ENCODE data around the gene NTN3. TPM values are rescaled to one million over a fixed set of nuclear protein-coding genes. Genes with fewer than 3 reads are reported as not detected.

Gene NTN3
- total RNA-seq, 1 donor from 2014 or later, result 4.8 TPM

GRCh38 chr16:2495041-2495440 lies 23.9 kb downstream of the NTN3 start:
- no peaks in the 10 kb centered on the region for H3K36me3 Mint-ChIP-seq (ENCODE audit: low read depth)
- no peaks in the 10 kb centered on the region for H3K4me1 Mint-ChIP-seq
- no peak for TF ChIP-seq CTCF (conservative IDR thresholded peaks at IDR 0.05)
- H3K9me3 Mint-ChIP-seq, result no peaks in the 10 kb centered on the region
- no peak overlapping the region for H3K4me3 Mint-ChIP-seq
- no peak for DNase-seq (ENCODE audit: low read depth, low spot score)
- H3K27me3 Mint-ChIP-seq (ENCODE audit: low read depth), result no peaks in the 10 kb centered on the region
- H3K27ac Mint-ChIP-seq (ENCODE audit: unreplicated experiment), result no peak overlapping the region

GRCh38 chr16:2496223-2497115 lies 25.4 kb downstream of the NTN3 start:
- Mint-ChIP-seq H3K9me3 (no peaks in the 10 kb centered on the region), H3K27ac (ENCODE audit: unreplicated experiment) (no peak overlapping the region), H3K4me3 (no peak overlapping the region), H3K27me3 (ENCODE audit: low read depth) (no peaks in the 10 kb centered on the region), H3K4me1 (peaks cover under 1% of the 10 kb centered on the region), H3K36me3 (ENCODE audit: low read depth) (no peaks in the 10 kb centered on the region)
- DNase-seq (ENCODE audit: low read depth, low spot score), result no peak
- TF ChIP-seq CTCF (conservative IDR thresholded peaks at IDR 0.05), result no peak

- Mint-ChIP-seq H3K27me3 (ENCODE audit: low read depth) (no peaks in the 10 kb centered on the region), H3K27ac (ENCODE audit: unreplicated experiment) (no peak overlapping the region), H3K4me1 (peaks cover 7% of the 10 kb centered on the region), H3K36me3 (ENCODE audit: low read depth) (no peaks in the 10 kb centered on the region), H3K4me3 (no peak overlapping the region), H3K9me3 (no peaks in the 10 kb centered on the region)
- DNase-seq (ENCODE audit: low read depth, low spot score), result no peak
- TF ChIP-seq CTCF (conservative IDR thresholded peaks at IDR 0.05), result no peak
These were observed 26.1 kb downstream of the NTN3 start for GRCh38 chr16:2497116-2497630.

- Mint-ChIP-seq H3K9me3 (no peaks in the 10 kb centered on the region), H3K27ac (ENCODE audit: unreplicated experiment) (no peak overlapping the region), H3K4me3 (no peak overlapping the region), H3K27me3 (ENCODE audit: low read depth) (no peaks in the 10 kb centered on the region), H3K36me3 (ENCODE audit: low read depth) (no peaks in the 10 kb centered on the region), H3K4me1 (peaks cover 7% of the 10 kb centered on the region)
- TF ChIP-seq CTCF (conservative IDR thresholded peaks at IDR 0.05), result no peak
- DNase-seq (ENCODE audit: low read depth, low spot score), result no peak
These were observed 26.8 kb downstream of the NTN3 start for GRCh38 chr16:2497695-2498484.

GRCh38 chr16:2498531-2499253 lies 27.6 kb downstream of the NTN3 start:
- TF ChIP-seq CTCF (conservative IDR thresholded peaks at IDR 0.05), result no peak
- no peaks in the 10 kb centered on the region for H3K27me3 Mint-ChIP-seq (ENCODE audit: low read depth)
- H3K9me3 Mint-ChIP-seq, result no peaks in the 10 kb centered on the region
- no peak overlapping the region for H3K27ac Mint-ChIP-seq (ENCODE audit: unreplicated experiment)
- no peak overlapping the region for H3K4me3 Mint-ChIP-seq
- no peaks in the 10 kb centered on the region for H3K36me3 Mint-ChIP-seq (ENCODE audit: low read depth)
- peaks cover 7% of the 10 kb centered on the region for H3K4me1 Mint-ChIP-seq
- DNase-seq (ENCODE audit: low read depth, low spot score), result no peak

Measured in neural crest cell (in vitro differentiated cells).